ENCODE data around the gene RUNX2.

DNA sequence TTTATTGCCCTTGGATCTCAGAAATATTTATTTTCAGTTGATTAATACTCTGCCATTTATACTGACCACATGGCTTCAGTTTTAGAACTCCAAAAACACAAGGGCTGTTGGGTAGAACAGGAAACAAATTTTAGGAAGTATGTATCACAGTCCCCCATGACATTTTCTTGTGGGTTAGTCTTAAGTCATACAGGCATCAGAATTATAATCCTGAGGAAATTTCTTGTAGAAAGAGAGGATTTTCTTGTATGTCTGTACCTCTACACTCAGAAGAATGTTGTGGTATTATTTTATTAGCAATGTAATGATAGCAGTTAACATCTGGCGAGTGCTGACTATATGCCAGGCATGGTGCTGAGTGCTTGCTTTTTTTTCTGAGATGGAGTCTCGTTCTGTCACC is 384.7 kb downstream of the RUNX2 start:
- TF ChIP-seq, protein P1, sequence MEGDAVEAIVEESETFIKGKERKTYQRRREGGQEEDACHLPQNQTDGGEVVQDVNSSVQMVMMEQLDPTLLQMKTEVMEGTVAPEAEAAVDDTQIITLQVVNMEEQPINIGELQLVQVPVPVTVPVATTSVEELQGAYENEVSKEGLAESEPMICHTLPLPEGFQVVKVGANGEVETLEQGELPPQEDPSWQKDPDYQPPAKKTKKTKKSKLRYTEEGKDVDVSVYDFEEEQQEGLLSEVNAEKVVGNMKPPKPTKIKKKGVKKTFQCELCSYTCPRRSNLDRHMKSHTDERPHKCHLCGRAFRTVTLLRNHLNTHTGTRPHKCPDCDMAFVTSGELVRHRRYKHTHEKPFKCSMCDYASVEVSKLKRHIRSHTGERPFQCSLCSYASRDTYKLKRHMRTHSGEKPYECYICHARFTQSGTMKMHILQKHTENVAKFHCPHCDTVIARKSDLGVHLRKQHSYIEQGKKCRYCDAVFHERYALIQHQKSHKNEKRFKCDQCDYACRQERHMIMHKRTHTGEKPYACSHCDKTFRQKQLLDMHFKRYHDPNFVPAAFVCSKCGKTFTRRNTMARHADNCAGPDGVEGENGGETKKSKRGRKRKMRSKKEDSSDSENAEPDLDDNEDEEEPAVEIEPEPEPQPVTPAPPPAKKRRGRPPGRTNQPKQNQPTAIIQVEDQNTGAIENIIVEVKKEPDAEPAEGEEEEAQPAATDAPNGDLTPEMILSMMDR (IDR thresholded peaks at IDR 0.05; ENCODE audit: poor library complexity, severe bottlenecking), result no peak
- no peak for TF ChIP-seq TAF1 (IDR thresholded peaks at IDR 0.05; ENCODE audit: low read depth)
- TF ChIP-seq SMC3 (conservative IDR thresholded peaks at IDR 0.05; ENCODE audit: poor library complexity), result no peak
- no peak for TF ChIP-seq RAD21 (conservative IDR thresholded peaks at IDR 0.05)
- TF ChIP-seq POLR2AphosphoS5 (IDR thresholded peaks at IDR 0.05), result no peak
- TF ChIP-seq EZH2 (IDR thresholded peaks at IDR 0.05; ENCODE audit: borderline replicate concordance, insufficient read depth, low read length, poor library complexity, severe bottlenecking), result no peak
- TF ChIP-seq MXI1 (conservative IDR thresholded peaks at IDR 0.05; ENCODE audit: poor library complexity, severe bottlenecking), result no peak
